ENCODE data around the gene GKAP1.

DNA sequence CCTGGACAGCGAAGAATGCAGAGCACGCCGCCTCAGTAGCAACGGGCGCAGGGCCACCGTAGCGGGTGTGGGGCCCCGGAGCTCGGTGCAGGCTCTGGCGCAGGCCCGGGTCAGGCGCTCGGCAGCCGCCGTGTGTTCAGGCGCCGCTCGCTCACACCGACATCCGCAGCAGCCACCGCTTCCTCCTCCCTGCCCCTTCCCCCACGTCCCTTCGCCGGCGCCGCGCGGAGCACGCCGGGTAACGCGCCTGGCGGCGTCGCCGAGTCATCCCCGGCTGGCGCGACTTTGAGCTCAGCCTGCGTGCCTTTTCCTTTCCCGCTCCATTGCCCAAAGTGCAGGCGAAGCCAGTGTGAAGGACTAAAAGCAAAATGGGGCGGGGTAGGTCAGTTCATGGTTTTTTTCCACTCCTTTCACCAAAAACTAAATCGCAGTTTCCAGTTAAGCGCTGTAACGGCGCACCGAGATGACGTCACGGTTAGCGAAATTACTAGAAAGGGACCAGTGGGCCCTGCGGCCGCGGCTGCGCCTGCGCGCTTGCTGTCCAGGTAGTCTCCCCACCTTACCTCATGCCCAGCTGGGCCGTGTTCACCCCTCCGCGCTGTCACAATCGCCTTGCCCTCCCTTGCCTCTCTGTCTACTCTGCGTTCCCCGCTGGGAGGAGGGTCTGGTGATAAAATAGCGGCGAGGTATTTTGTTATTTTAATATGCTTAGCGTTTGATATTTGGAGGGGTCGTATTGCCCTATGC is 109.6 kb downstream of the GKAP1 start, which contains the start of gene UBQLN1:
- TF ChIP-seq, protein P1, sequence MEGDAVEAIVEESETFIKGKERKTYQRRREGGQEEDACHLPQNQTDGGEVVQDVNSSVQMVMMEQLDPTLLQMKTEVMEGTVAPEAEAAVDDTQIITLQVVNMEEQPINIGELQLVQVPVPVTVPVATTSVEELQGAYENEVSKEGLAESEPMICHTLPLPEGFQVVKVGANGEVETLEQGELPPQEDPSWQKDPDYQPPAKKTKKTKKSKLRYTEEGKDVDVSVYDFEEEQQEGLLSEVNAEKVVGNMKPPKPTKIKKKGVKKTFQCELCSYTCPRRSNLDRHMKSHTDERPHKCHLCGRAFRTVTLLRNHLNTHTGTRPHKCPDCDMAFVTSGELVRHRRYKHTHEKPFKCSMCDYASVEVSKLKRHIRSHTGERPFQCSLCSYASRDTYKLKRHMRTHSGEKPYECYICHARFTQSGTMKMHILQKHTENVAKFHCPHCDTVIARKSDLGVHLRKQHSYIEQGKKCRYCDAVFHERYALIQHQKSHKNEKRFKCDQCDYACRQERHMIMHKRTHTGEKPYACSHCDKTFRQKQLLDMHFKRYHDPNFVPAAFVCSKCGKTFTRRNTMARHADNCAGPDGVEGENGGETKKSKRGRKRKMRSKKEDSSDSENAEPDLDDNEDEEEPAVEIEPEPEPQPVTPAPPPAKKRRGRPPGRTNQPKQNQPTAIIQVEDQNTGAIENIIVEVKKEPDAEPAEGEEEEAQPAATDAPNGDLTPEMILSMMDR (IDR thresholded peaks at IDR 0.05): no peak
- 0 out of 2 replicates have a peak, but pooled peaks have one; percentile 23 for TF ChIP-seq GABPB1 (CRISPR knock-in tag; IDR thresholded peaks at IDR 0.05)
- TF ChIP-seq, protein P2, sequence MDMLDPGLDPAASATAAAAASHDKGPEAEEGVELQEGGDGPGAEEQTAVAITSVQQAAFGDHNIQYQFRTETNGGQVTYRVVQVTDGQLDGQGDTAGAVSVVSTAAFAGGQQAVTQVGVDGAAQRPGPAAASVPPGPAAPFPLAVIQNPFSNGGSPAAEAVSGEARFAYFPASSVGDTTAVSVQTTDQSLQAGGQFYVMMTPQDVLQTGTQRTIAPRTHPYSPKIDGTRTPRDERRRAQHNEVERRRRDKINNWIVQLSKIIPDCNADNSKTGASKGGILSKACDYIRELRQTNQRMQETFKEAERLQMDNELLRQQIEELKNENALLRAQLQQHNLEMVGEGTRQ (CRISPR knock-in tag; IDR thresholded peaks at IDR 0.05): no peak

All from WTC11 (cell line).